SK-N-SH (cell line): ENCODE measurements around the gene CYP27A1. TPM values are rescaled to one million over a fixed set of nuclear protein-coding genes. Genes with fewer than 3 reads are reported as not detected.

Experiments used
- CTCF ChIA-PET: fragments of 300-600, 350-600 bp; formaldehyde crosslinking; extraction: SDS; loops from one replicate; lab custom pipeline; 2021; lab: Yijun Ruan, JAX
- POLR2A ChIA-PET: fragments of 350-600 bp; sonication (Branson Sonifier 250); formaldehyde crosslinking; extraction: SDS; loops from one replicate; lab custom pipeline; 2020; ENCODE audit warnings: antibody characterized with exemption, inconsistent platforms; lab: Yijun Ruan, JAX
- DNase-seq: peaks from one replicate; pipeline ENCODE4 v3.0.0; 2012
- H2AFZ ChIP-seq: fragments of 200-600 bp; sonication (generic); 2 replicates; pipeline ENCODE4 v1.8.1; 2016; ENCODE audit warnings: antibody characterized with exemption, mild to moderate bottlenecking, low read depth
- H3F3A ChIP-seq: fragments of 200-600 bp; sonication (generic); replicated peaks from 2 replicates; pipeline ENCODE3; 2016; ENCODE audit warnings: antibody characterized with exemption, mild to moderate bottlenecking; ENCODE audit not compliant: insufficient read depth
- H3K27ac ChIP-seq, 2 experiments: fragments of 200-500 bp in 1 of 2; fragments of 200-600 bp in 1 of 2; sonication (Bioruptor generic) in 1 of 2; sonication (generic), shearing (Covaris generic) in 1 of 2; 2 replicates each; pipeline versions ENCODE4 v1.5.1 to v1.6.1; 2014 to 2016; ENCODE audit warnings: low read depth in 2 of 2, inconsistent platforms in 1 of 2, low read length in 1 of 2, mild to moderate bottlenecking in 1 of 2, mixed read lengths in 1 of 2
- H3K27me3 ChIP-seq: fragments of 200-600 bp; sonication (generic), shearing (Covaris generic); 2 replicates; pipeline ENCODE4 v1.6.1; 2016; ENCODE audit warnings: mixed run types; ENCODE audit not compliant: insufficient read depth
- H3K36me3 ChIP-seq, 2 experiments: fragments of 200-500 bp in 1 of 2; fragments of 200-600 bp in 1 of 2; sonication (Bioruptor generic) in 1 of 2; sonication (generic) in 1 of 2; replicated peaks in 1 of 2; 2 replicates each; pipeline versions ENCODE3 to v1.5.1; 2014 to 2016; ENCODE audit warnings: low read length in 1 of 2, mild to moderate bottlenecking in 1 of 2; ENCODE audit not compliant: insufficient read depth in 2 of 2, control insufficient read depth in 1 of 2
- H3K4me1 ChIP-seq, 2 experiments: fragments of 200-500 bp in 1 of 2; fragments of 200-600 bp in 1 of 2; sonication (Bioruptor generic) in 1 of 2; sonication (generic), shearing (Covaris generic) in 1 of 2; 2 replicates each; pipeline versions ENCODE4 v1.5.1 to v1.6.1; 2014 to 2016; ENCODE audit warnings: low read depth in 1 of 2, low read length in 1 of 2, mixed run types in 1 of 2; ENCODE audit not compliant: insufficient read depth in 2 of 2, control insufficient read depth in 1 of 2
- H3K4me2 ChIP-seq: fragments of 200-600 bp; sonication (generic), shearing (Covaris generic); 2 replicates; pipeline ENCODE4 v1.6.1; 2017; ENCODE audit warnings: mixed run types
- H3K4me3 ChIP-seq, 2 experiments: fragments of 200-500 bp in 1 of 2; fragments of 200-600 bp in 1 of 2; sonication (Bioruptor generic) in 1 of 2; sonication (generic), shearing (Covaris generic) in 1 of 2; 2 replicates each; pipeline versions ENCODE4 v1.5.1 to v1.8.1; 2014 to 2016; ENCODE audit warnings: low read depth in 2 of 2, inconsistent platforms in 1 of 2, low read length in 1 of 2, mild to moderate bottlenecking in 1 of 2, mixed read lengths in 1 of 2, moderate library complexity in 1 of 2
- H3K79me2 ChIP-seq: fragments of 200-600 bp; sonication (generic); 2 replicates; pipeline ENCODE4 v1.8.1; 2017; ENCODE audit warnings: mild to moderate bottlenecking; ENCODE audit not compliant: insufficient read depth
- H3K9ac ChIP-seq: fragments of 200-600 bp; sonication (generic); 2 replicates; pipeline ENCODE4 v1.6.1; 2017; ENCODE audit warnings: mixed run types
- H3K9me2 ChIP-seq: fragments of 200-600 bp; sonication (generic); 2 replicates; pipeline ENCODE4 v1.6.1; 2017; ENCODE audit warnings: mixed run types
- H3K9me3 ChIP-seq: fragments of 200-600 bp; sonication (generic); 2 replicates; pipeline ENCODE4 v1.6.1; 2017; ENCODE audit warnings: mixed run types, mild to moderate bottlenecking, moderate library complexity
- H4K20me1 ChIP-seq: fragments of 200-600 bp; sonication (generic); 2 replicates; pipeline ENCODE4 v1.6.1; 2017; ENCODE audit warnings: mild to moderate bottlenecking, mixed run types; ENCODE audit not compliant: insufficient read depth
- CHD2 ChIP-seq: fragments of 150-350 bp; IDR thresholded peaks from 2 replicates; pipeline ENCODE4 v1.6.1; 2018; ENCODE audit warnings: low read length; ENCODE audit not compliant: partially characterized antibody
- CTCF ChIP-seq: fragments of 200-600 bp; sonication (generic); IDR thresholded peaks from 2 replicates; pipeline ENCODE4 v1.6.1; 2017; ENCODE audit warnings: antibody characterized with exemption, mild to moderate bottlenecking, moderate library complexity
- JUND ChIP-seq: IDR thresholded peaks from 2 replicates; pipeline ENCODE4 v1.4.0; 2012
- NRF1 ChIP-seq: IDR thresholded peaks from 2 replicates; pipeline ENCODE4 v1.6.1; 2012; ENCODE audit warnings: low read depth, mild to moderate bottlenecking, low read length
- ZBTB33 ChIP-seq: IDR thresholded peaks from 2 replicates; pipeline ENCODE4 v1.4.0; 2012; ENCODE audit warnings: low read depth, borderline replicate concordance
- WGBS: methylation state at CpG from one replicate; pipeline ENCODE4 v1.1.6; 2017; ENCODE audit warnings: low lambda C conversion rate; 5-methylcytosine and 5-hydroxymethylcytosine counted together
- polyA plus RNA-seq, 3 experiments: library from polyadenylated mRNA; depleted of rRNA; stranded (reverse); fragments of >200 nt; gene quantifications; 2 replicates each; pipeline ENCODE4 v1.2.3, GENCODE V29; 2012

CYP27A1 gene
- polyA plus RNA-seq, 1 of the 3 experiments (the other 2 are of a cell fraction), result 0.54 TPM

GRCh38 chr2:218821605-218822211 lies 39.8 kb downstream of the CYP27A1 start:
- no peak overlapping the region for H3K4me2 ChIP-seq
- WGBS, result 63% methylated on average over 9 of the region's 9 CpGs
- H3F3A ChIP-seq, result no peaks in the 10 kb centered on the region
- no peak overlapping the region for H3K27ac ChIP-seq
- TF ChIP-seq JUND, result no peak
- TF ChIP-seq CHD2, result no peak
- no peak for TF ChIP-seq CTCF
- DNase-seq, result no peak
- no peaks in the 10 kb centered on the region for H3K4me1 ChIP-seq
- H2AFZ ChIP-seq, result no peak overlapping the region
- peaks cover 8% of the 10 kb centered on the region; the same call in 1 of the 2 replicates for H3K27me3 ChIP-seq
- no peaks in the 10 kb centered on the region for H3K9me3 ChIP-seq
- ChIA-PET CTCF (interaction anchor here (1.5 to 1.9 kb wide), 2 partner anchors 26 kb away, joined by 3 to 11 read pairs; no protein-coding TSS in a partner anchor), POLR2A (no interaction called here)
- H3K9ac ChIP-seq, result no peak overlapping the region
- H3K9me2 ChIP-seq, result no peaks in the 10 kb centered on the region
- no peaks in the 10 kb centered on the region for H3K36me3 ChIP-seq
- no peaks in the 10 kb centered on the region for H4K20me1 ChIP-seq
- no peaks in the 10 kb centered on the region for H3K79me2 ChIP-seq
- no peak overlapping the region for H3K4me3 ChIP-seq

- WGBS, result 50% methylated on average over 4 of the region's 7 CpGs
- H3K9me3 ChIP-seq, result no peaks in the 10 kb centered on the region
- H2AFZ ChIP-seq, result no peak overlapping the region
- DNase-seq, result no peak
- ChIA-PET CTCF (interaction anchor here (0.8 to 1.9 kb wide), 3 partner anchors 16 to 42 kb away, joined by 3 to 11 read pairs (median 3); no protein-coding TSS in a partner anchor), POLR2A (no interaction called here)
- no peaks in the 10 kb centered on the region for H4K20me1 ChIP-seq
- no peak overlapping the region for H3K27ac ChIP-seq
- no peak overlapping the region for H3K4me2 ChIP-seq
- 0 out of 2 replicates have a peak, but pooled peaks cover 8% of the 10 kb centered on the region for H3K27me3 ChIP-seq
- H3K4me1 ChIP-seq, result no peaks in the 10 kb centered on the region
- no peak overlapping the region for H3K9ac ChIP-seq
- TF ChIP-seq CTCF (no peak), NRF1 (no peak), ZBTB33 (no peak)
- no peaks in the 10 kb centered on the region for H3F3A ChIP-seq
- H3K79me2 ChIP-seq, result no peaks in the 10 kb centered on the region
- H3K36me3 ChIP-seq, result no peaks in the 10 kb centered on the region
- no peak overlapping the region for H3K4me3 ChIP-seq
- H3K9me2 ChIP-seq, result no peaks in the 10 kb centered on the region
These were observed 40.7 kb downstream of the CYP27A1 start for GRCh38 chr2:218822622-218823021.
